ENCODE results near the gene FAM184A.

FAM184A gene

DNA sequence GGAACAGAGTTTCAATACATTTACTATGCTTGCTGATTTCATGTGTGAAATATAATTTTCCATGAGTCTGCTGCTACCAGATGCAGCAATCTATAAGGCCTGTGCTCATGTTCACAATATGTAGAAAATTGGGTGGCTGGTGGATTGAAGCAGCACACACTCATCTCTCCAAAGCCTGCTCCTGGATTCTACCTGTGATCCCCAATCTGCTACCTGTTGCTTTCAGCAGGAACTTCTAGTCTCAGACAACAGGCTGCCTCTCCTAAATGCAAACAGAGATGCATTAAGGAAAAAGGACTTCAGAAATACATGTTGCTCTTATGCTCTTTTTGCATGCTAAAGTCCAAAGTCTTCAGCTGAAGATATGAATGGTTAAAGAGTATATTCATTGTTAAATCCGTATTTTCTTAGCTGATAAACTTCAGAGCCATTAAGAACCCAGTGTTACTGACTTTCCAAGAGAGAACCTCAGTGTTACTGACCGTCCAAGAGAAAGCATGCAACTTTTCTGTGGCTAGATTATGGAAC, 112.6 kb downstream of the FAM184A start:
- no peaks in the 10 kb centered on the region for H3K36me3 ChIP-seq (ENCODE audit: control insufficient read depth, insufficient read depth, low read length)
- H3K27me3 ChIP-seq (replicated peaks; ENCODE audit: control insufficient read depth, insufficient read depth, low read length) = no peaks in the 10 kb centered on the region
- TF ChIP-seq, protein P1, sequence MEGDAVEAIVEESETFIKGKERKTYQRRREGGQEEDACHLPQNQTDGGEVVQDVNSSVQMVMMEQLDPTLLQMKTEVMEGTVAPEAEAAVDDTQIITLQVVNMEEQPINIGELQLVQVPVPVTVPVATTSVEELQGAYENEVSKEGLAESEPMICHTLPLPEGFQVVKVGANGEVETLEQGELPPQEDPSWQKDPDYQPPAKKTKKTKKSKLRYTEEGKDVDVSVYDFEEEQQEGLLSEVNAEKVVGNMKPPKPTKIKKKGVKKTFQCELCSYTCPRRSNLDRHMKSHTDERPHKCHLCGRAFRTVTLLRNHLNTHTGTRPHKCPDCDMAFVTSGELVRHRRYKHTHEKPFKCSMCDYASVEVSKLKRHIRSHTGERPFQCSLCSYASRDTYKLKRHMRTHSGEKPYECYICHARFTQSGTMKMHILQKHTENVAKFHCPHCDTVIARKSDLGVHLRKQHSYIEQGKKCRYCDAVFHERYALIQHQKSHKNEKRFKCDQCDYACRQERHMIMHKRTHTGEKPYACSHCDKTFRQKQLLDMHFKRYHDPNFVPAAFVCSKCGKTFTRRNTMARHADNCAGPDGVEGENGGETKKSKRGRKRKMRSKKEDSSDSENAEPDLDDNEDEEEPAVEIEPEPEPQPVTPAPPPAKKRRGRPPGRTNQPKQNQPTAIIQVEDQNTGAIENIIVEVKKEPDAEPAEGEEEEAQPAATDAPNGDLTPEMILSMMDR (IDR thresholded peaks at IDR 0.05; ENCODE audit: insufficient read depth, low read length, poor library complexity, severe bottlenecking) = no peak
- DNase-seq (ENCODE audit: extremely low read depth, insufficient read length) = no peak
- no peak overlapping the region for H3K4me3 ChIP-seq (replicated peaks; ENCODE audit: low read depth, low read length)

DNA sequence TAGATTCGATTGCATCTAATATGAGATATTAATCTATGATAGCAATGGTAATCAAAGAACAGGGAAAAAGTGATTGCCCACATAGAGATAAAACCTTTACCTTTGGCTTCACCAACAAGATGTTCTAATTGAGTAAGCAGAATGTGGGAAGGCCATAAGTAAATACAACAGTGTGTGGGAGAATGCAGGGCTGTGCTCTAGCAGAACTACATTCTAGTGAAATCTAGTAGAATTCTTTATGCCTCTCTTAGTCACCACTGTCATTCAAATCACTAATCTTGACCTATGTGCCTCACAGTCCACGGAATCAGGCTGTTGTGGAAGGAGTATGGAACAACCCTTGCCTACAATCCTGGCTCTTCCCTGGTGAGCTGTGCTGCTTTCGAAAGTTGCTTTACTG, 113.1 kb downstream of the FAM184A start:
- TF ChIP-seq, protein P1 (IDR thresholded peaks at IDR 0.05; ENCODE audit: insufficient read depth, low read length, poor library complexity, severe bottlenecking) = no peak
- Histone ChIP-seq H3K27me3 (replicated peaks; ENCODE audit: control insufficient read depth, insufficient read depth, low read length) (no peaks in the 10 kb centered on the region), H3K36me3 (ENCODE audit: control insufficient read depth, insufficient read depth, low read length) (no peaks in the 10 kb centered on the region), H3K4me3 (replicated peaks; ENCODE audit: low read depth, low read length) (no peak overlapping the region)
- DNase-seq (ENCODE audit: extremely low read depth, insufficient read length) = no peak

DNA sequence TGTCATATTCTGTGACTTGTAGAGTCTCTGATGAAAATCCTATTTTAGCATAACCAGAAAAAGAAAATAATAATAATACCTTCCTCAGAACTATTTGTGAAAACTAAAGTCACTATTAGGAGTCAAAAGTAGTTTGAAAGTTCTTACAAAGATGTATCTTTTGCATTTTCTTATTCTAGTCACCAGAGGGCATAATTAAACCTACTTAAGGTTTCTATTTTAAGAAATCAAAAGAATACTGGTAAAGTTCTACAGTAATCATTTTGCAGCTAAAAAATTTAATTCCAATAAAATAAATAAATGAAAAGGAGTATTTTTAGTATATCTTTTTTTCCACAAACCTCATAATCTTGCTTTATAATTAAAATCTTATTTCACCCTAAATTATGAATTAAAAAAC, 115.5 kb downstream of the FAM184A start:
- Histone ChIP-seq H3K4me3 (replicated peaks; ENCODE audit: low read depth, low read length) (no peak overlapping the region), H3K36me3 (ENCODE audit: control insufficient read depth, insufficient read depth, low read length) (no peaks in the 10 kb centered on the region), H3K27me3 (replicated peaks; ENCODE audit: control insufficient read depth, insufficient read depth, low read length) (no peaks in the 10 kb centered on the region)
- DNase-seq (ENCODE audit: extremely low read depth, insufficient read length) = no peak
- TF ChIP-seq, protein P1 (IDR thresholded peaks at IDR 0.05; ENCODE audit: insufficient read depth, low read length, poor library complexity, severe bottlenecking) = peak; percentile 23

GRCh38 chr6:118959903-118960302, 118.6 kb downstream of the FAM184A start:
- TF ChIP-seq, protein P1 (IDR thresholded peaks at IDR 0.05; ENCODE audit: insufficient read depth, low read length, poor library complexity, severe bottlenecking) = no peak
- Histone ChIP-seq H3K4me3 (replicated peaks; ENCODE audit: low read depth, low read length) (no peak overlapping the region), H3K27me3 (replicated peaks; ENCODE audit: control insufficient read depth, insufficient read depth, low read length) (no peaks in the 10 kb centered on the region), H3K36me3 (ENCODE audit: control insufficient read depth, insufficient read depth, low read length) (no peaks in the 10 kb centered on the region)
- DNase-seq (ENCODE audit: extremely low read depth, insufficient read length) = no peak

GRCh38 chr6:118953391-118953790, 125.1 kb downstream of the FAM184A start:
- no peak for DNase-seq (ENCODE audit: extremely low read depth, insufficient read length)
- Histone ChIP-seq H3K4me3 (replicated peaks; ENCODE audit: low read depth, low read length) (no peak overlapping the region), H3K27me3 (replicated peaks; ENCODE audit: control insufficient read depth, insufficient read depth, low read length) (no peaks in the 10 kb centered on the region), H3K36me3 (ENCODE audit: control insufficient read depth, insufficient read depth, low read length) (no peaks in the 10 kb centered on the region)
- TF ChIP-seq, protein P1 (IDR thresholded peaks at IDR 0.05; ENCODE audit: insufficient read depth, low read length, poor library complexity, severe bottlenecking) = no peak

DNA sequence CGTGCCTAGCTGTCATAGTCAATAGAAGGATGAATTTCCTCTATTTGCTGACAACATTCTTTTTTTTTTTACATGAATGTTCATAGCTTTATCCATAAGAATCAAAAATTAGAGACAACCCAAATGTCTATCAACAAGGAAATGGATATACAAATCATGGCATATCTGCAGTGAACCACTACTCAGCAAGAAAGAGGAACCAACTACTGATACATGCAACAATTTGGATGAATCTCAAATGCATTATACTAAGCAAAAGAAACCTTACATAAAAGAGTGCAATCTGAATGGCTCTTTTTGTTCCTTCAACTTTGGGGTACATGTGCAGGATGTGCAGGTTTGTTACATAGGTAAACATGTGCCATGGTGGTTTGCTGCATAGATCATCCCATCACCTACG, 125.8 kb downstream of the FAM184A start:
- TF ChIP-seq, protein P1 (IDR thresholded peaks at IDR 0.05; ENCODE audit: insufficient read depth, low read length, poor library complexity, severe bottlenecking) = no peak
- DNase-seq (ENCODE audit: extremely low read depth, insufficient read length) = no peak
- Histone ChIP-seq H3K4me3 (replicated peaks; ENCODE audit: low read depth, low read length) (no peak overlapping the region), H3K27me3 (replicated peaks; ENCODE audit: control insufficient read depth, insufficient read depth, low read length) (no peaks in the 10 kb centered on the region), H3K36me3 (ENCODE audit: control insufficient read depth, insufficient read depth, low read length) (no peaks in the 10 kb centered on the region)

Measured in GM06990 (cell line).